Tibial artery (tissue), 4 donors: ENCODE results near the gene GFY.

Experiments
- DNase-seq, 2 donors: peaks; one replicate each; pipeline ENCODE4 v3.0.0-alpha.2; 2019
- H3K27ac ChIP-seq, 2 donors: fragments of 200-600 bp; sonication (generic) in 1 of 2; 1 replicate in 1 of 2; 2 replicates in 1 of 2; pipeline ENCODE4 v1.5.1; 2018 to 2019; ENCODE audit warnings: mild to moderate bottlenecking in 1 of 2
- H3K27me3 ChIP-seq, 2 donors: fragments of 200-600 bp; sonication (generic) in 1 of 2; one replicate each; pipeline versions ENCODE4 v1.5.1 to v1.6.0; 2016 to 2019
- H3K36me3 ChIP-seq, 3 donors: fragments of 200-600 bp; sonication (generic) in 2 of 3; one replicate each; pipeline ENCODE4 v1.5.1; 2016 to 2019; ENCODE audit warnings: mild to moderate bottlenecking in 2 of 3
- H3K4me1 ChIP-seq, 4 donors: fragments of 200-600 bp; sonication (generic) in 2 of 4; 1 replicate in 3 of 4; 2 replicates in 1 of 4; pipeline ENCODE4 v1.5.1; 2016 to 2019
- H3K4me3 ChIP-seq, 2 donors: fragments of 200-600 bp; sonication (generic) in 1 of 2; 1 replicate in 1 of 2; 2 replicates in 1 of 2; pipeline ENCODE4 v1.5.1; 2018 to 2019; ENCODE audit warnings: mild to moderate bottlenecking in 2 of 2
- H3K9me3 ChIP-seq, 3 donors: fragments of 200-600 bp; sonication (generic) in 1 of 3; one replicate each; pipeline ENCODE4 v1.5.1; 2016 to 2019
- CTCF ChIP-seq, 2 experiments: fragments of 200-600 bp in 1 of 2; fragments of 450-650 bp in 1 of 2; IDR thresholded peaks; one replicate each; pipeline ENCODE4 v1.5.1; 2017 to 2019; ENCODE audit warnings: antibody characterized with exemption in 2 of 2, mild to moderate bottlenecking in 1 of 2, moderate library complexity in 1 of 2
- intact Hi-C: fragments of 100-400 bp; cut with DNase I; formaldehyde crosslinking; loops from one replicate; pipeline ENCODE4 v1.15.0; 2023; ENCODE audit warnings: low total_unique reads

GFY gene

GRCh38 chr19:49421039-49421877 is 3.9 kb upstream of the GFY start:
- Histone ChIP-seq H3K4me3 (no peak overlapping the region), H3K27ac (no peak overlapping the region), H3K4me1 (peaks cover 0 to 31% (median 23%) of the 10 kb centered on the region in 4 donors), H3K36me3 (no peaks in the 10 kb centered on the region), H3K9me3 (no peaks in the 10 kb centered on the region), H3K27me3 (peaks cover 4 to 98% of the 10 kb centered on the region in 2 donors)
- TF ChIP-seq CTCF (IDR thresholded peaks at IDR 0.05) = no peak
- DNase-seq = peak in 1 of 2 donors; percentile 39
- intact Hi-C loops = no loop called here

- Histone ChIP-seq H3K4me3 (no peak overlapping the region), H3K36me3 (no peaks in the 10 kb centered on the region), H3K27ac (no peak overlapping the region), H3K9me3 (no peaks in the 10 kb centered on the region), H3K4me1 (peaks cover 0 to 31% (median 23%) of the 10 kb centered on the region in 4 donors), H3K27me3 (peaks cover 4 to 98% of the 10 kb centered on the region in 2 donors)
- intact Hi-C loops = no loop called here
- no peak for TF ChIP-seq CTCF (IDR thresholded peaks at IDR 0.05)
- DNase-seq = no peak
Measured at GRCh38 chr19:49421878-49422202, 3.3 kb upstream of the GFY start.

- no peak for DNase-seq
- H3K36me3 ChIP-seq = no peaks in the 10 kb centered on the region
- peak overlapping the region in 1 of 2 donors; percentile 13 for H3K4me3 ChIP-seq
- H3K27me3 ChIP-seq = peaks cover 4 to 98% of the 10 kb centered on the region in 2 donors
- intact Hi-C loops = no loop called here
- H3K9me3 ChIP-seq = no peaks in the 10 kb centered on the region
- H3K27ac ChIP-seq = no peak overlapping the region
- H3K4me1 ChIP-seq = peaks cover 0 to 31% (median 25%) of the 10 kb centered on the region in 4 donors
- peak; percentile 8 to 22 for TF ChIP-seq CTCF (IDR thresholded peaks at IDR 0.05)
Measured at GRCh38 chr19:49422407-49423070, 2.6 kb upstream of the GFY start.

- TF ChIP-seq CTCF (IDR thresholded peaks at IDR 0.05) = no peak
- peaks cover 0 to 39% (median 30%) of the 10 kb centered on the region in 4 donors for H3K4me1 ChIP-seq
- H3K36me3 ChIP-seq = no peaks in the 10 kb centered on the region
- intact Hi-C loops = no loop called here
- no peak for DNase-seq
- H3K4me3 ChIP-seq = peak within 1 kb of the TSS in 1 of 2 donors; percentile 13
- H3K27ac ChIP-seq = no peak within 1 kb of the TSS
- H3K9me3 ChIP-seq = no peaks in the 10 kb centered on the region
- H3K27me3 ChIP-seq = peaks cover 4 to 98% of the 10 kb centered on the region in 2 donors
Measured at GRCh38 chr19:49423071-49423984, 1.9 kb upstream of the GFY start, which contains the start of gene PTH2. Gene PTH2 (minus strand): TSS chr19:49423441. CDS start chr19:49423339, 102 bp downstream.

GRCh38 chr19:49423985-49424303 is 1.2 kb upstream of the GFY start:
- Histone ChIP-seq H3K27me3 (peaks cover 4 to 98% of the 10 kb centered on the region in 2 donors), H3K9me3 (no peaks in the 10 kb centered on the region), H3K4me3 (no peak overlapping the region), H3K36me3 (no peaks in the 10 kb centered on the region), H3K27ac (no peak overlapping the region), H3K4me1 (peaks cover 0 to 45% (median 33%) of the 10 kb centered on the region in 4 donors)
- no peak for TF ChIP-seq CTCF (IDR thresholded peaks at IDR 0.05)
- DNase-seq = no peak
- intact Hi-C loops = no loop called here
